PC-3 (cell line): ENCODE measurements around the gene TMEM191C.

Experiments
- CTCF ChIP-seq: fragments of 300-600 bp; sonication (generic); conservative IDR thresholded peaks from 2 replicates; pipeline ENCODE4 v1.5.1; 2017; ENCODE audit warnings: antibody characterized with exemption, low read depth, mild to moderate bottlenecking, low read length
- EZH2phosphoT487 ChIP-seq: fragments of 300-600 bp; sonication (generic); IDR thresholded peaks from 2 replicates; pipeline ENCODE4 v1.6.1; 2018; ENCODE audit warnings: mild to moderate bottlenecking, antibody characterized with exemption, low read length, borderline replicate concordance

GRCh38 chr22:21445437-21446127 is 21.6 kb upstream of the TMEM191C start:
- TF ChIP-seq CTCF (no peak), EZH2phosphoT487 (no peak)
